Endothelial cell of umbilical vein (primary cell): ENCODE results near the gene TRIM40. TPM values are rescaled to one million over a fixed set of nuclear protein-coding genes. Genes with fewer than 3 reads are reported as not detected.

Source experiments
- BruUV-seq: library from RNA; stranded (reverse); fragments of 400-500 nt; replicated peaks from 2 replicates; lab custom pipeline; 2021; lab: Mats Ljungman, UMichigan
- CTCF ChIA-PET: fragments of 300-600, 350-600 bp; sonication (Branson Sonifier 250); formaldehyde crosslinking; loops from one replicate; lab custom pipeline; 2021; ENCODE audit warnings: antibody characterized with exemption, inconsistent platforms; lab: Charles Lee
- POLR2A ChIA-PET: fragments of 300-600, 350-600 bp; sonication (Branson Sonifier 250); formaldehyde crosslinking; loops from one replicate; lab custom pipeline; 2021; ENCODE audit warnings: antibody characterized with exemption, inconsistent platforms; lab: Charles Lee
- DNase-seq: peaks from one replicate; pipeline ENCODE4 v3.0.0-alpha.2; 2011; ENCODE audit warnings: low read depth, low spot score
- FAIRE-seq: peaks from 2 replicates; lab custom pipeline; 2011; peaks lifted over from hg19 to GRCh38; lab: Jason Lieb, UNC
- H2AFZ ChIP-seq: 2 replicates; pipeline ENCODE4 v1.6.0; 2012; ENCODE audit warnings: low read depth, low read length, control low read depth, inconsistent platforms
- H3K27ac ChIP-seq: 2 replicates; pipeline ENCODE4 v1.5.1; 2011; ENCODE audit warnings: low read depth, mild to moderate bottlenecking, control low read depth, low read length, moderate library complexity; ENCODE audit not compliant: insufficient read depth
- H3K27me3 ChIP-seq, 2 experiments: 2 replicates each; pipeline versions ENCODE4 v1.6.0 to v1.6.1; 2011; ENCODE audit warnings: low read length in 2 of 2, mixed read lengths in 1 of 2; ENCODE audit not compliant: control insufficient read depth in 2 of 2, insufficient read depth in 2 of 2
- H3K36me3 ChIP-seq, 2 experiments: 2 replicates in 1 of 2; 3 replicates in 1 of 2; pipeline ENCODE4 v1.5.1; 2011; ENCODE audit warnings: low read length in 2 of 2, mild to moderate bottlenecking in 1 of 2, moderate library complexity in 1 of 2; ENCODE audit not compliant: control insufficient read depth in 2 of 2, insufficient read depth in 2 of 2; ENCODE audit errors: extremely low read depth in 1 of 2
- H3K4me1 ChIP-seq: 3 replicates; pipeline ENCODE4 v1.5.1; 2011; ENCODE audit warnings: mild to moderate bottlenecking, low read length; ENCODE audit not compliant: control insufficient read depth, insufficient read depth; ENCODE audit errors: extremely low read depth
- H3K4me2 ChIP-seq: 2 replicates; pipeline ENCODE4 v1.6.1; 2011; ENCODE audit warnings: low read length, control low read depth, mixed read lengths; ENCODE audit not compliant: insufficient read depth
- H3K4me3 ChIP-seq, 3 experiments: fragments of 200-600 bp in 1 of 3; sonication (generic), shearing (Covaris generic) in 1 of 3; replicated peaks in 1 of 3; 2 replicates each; pipeline ENCODE4 v1.5.1; 2011 to 2016; ENCODE audit warnings: control low read depth in 3 of 3, low read length in 3 of 3, mild to moderate bottlenecking in 2 of 3, inconsistent platforms in 1 of 3, low read depth in 1 of 3, moderate library complexity in 1 of 3; ENCODE audit not compliant: insufficient read depth in 1 of 3
- H3K79me2 ChIP-seq: 2 replicates; pipeline ENCODE4 v1.6.0; 2012; ENCODE audit warnings: low read length, inconsistent platforms; ENCODE audit not compliant: control insufficient read depth, insufficient read depth
- H3K9ac ChIP-seq: replicated peaks from 2 replicates; pipeline ENCODE3; 2011; ENCODE audit warnings: low read length, control low read depth; ENCODE audit not compliant: insufficient read depth; ENCODE audit errors: extremely low read depth
- H3K9me1 ChIP-seq: replicated peaks from 3 replicates; pipeline ENCODE4 v1.6.0; 2011; ENCODE audit warnings: mild to moderate bottlenecking, low read length; ENCODE audit not compliant: control insufficient read depth, insufficient read depth; ENCODE audit errors: extremely low read depth
- H3K9me3 ChIP-seq: replicated peaks from 2 replicates; pipeline ENCODE4 v1.5.1; 2012; ENCODE audit warnings: low read length, inconsistent platforms; ENCODE audit not compliant: control insufficient read depth, insufficient read depth
- H4K20me1 ChIP-seq: replicated peaks from 2 replicates; pipeline ENCODE3; 2011; ENCODE audit warnings: mild to moderate bottlenecking, low read length; ENCODE audit not compliant: control insufficient read depth, insufficient read depth; ENCODE audit errors: extremely low read depth
- CTCF ChIP-seq, 2 donors: IDR thresholded peaks; 1 replicate in 1 of 2; 2 replicates in 1 of 2; pipeline ENCODE4 v1.5.1; 2011; ENCODE audit warnings: low read length in 2 of 2, mild to moderate bottlenecking in 2 of 2, moderate library complexity in 2 of 2, control low read depth in 1 of 2, inconsistent platforms in 1 of 2, low read depth in 1 of 2; ENCODE audit not compliant: insufficient read depth in 1 of 2; ENCODE audit errors: extremely low read depth in 1 of 2
- EZH2 ChIP-seq: IDR thresholded peaks from 2 replicates; pipeline ENCODE4 v1.6.1; 2012; ENCODE audit warnings: borderline replicate concordance, low read depth, mild to moderate bottlenecking, moderate library complexity, low read length, inconsistent platforms; ENCODE audit not compliant: severe bottlenecking
- FOS ChIP-seq: IDR thresholded peaks from 2 replicates; pipeline ENCODE4 v1.6.1; 2011; ENCODE audit warnings: mild to moderate bottlenecking, low read length, moderate library complexity, borderline replicate concordance; ENCODE audit not compliant: insufficient read depth
- GATA2 ChIP-seq: IDR thresholded peaks from 2 replicates; pipeline ENCODE4 v1.7.0; 2011; ENCODE audit warnings: low read depth, mild to moderate bottlenecking, moderate library complexity, mixed read lengths, low read length; ENCODE audit not compliant: insufficient read length, insufficient read depth
- JUN ChIP-seq: IDR thresholded peaks from 2 replicates; pipeline ENCODE4 v1.6.1; 2011; ENCODE audit warnings: borderline replicate concordance, low read depth; ENCODE audit not compliant: insufficient read length, insufficient read depth
- MAX ChIP-seq: IDR thresholded peaks from 2 replicates; pipeline ENCODE4 v1.6.1; 2011; ENCODE audit not compliant: insufficient read depth, insufficient read length
- MYC ChIP-seq: IDR thresholded peaks from one replicate; pipeline ENCODE4 v1.6.1; 2011; ENCODE audit warnings: mild to moderate bottlenecking, low read depth, low read length
- POLR2A ChIP-seq: IDR thresholded peaks from 2 replicates; pipeline ENCODE4 v1.6.1; 2012; ENCODE audit warnings: low read depth, mild to moderate bottlenecking, control low read depth, low read length
- POLR2AphosphoS5 ChIP-seq: IDR thresholded peaks from 2 replicates; pipeline ENCODE4 v1.6.1; 2012; ENCODE audit warnings: low read depth, mild to moderate bottlenecking, control low read depth, low read length, moderate library complexity; ENCODE audit not compliant: insufficient read depth
- dilution Hi-C: fragments of 300-500 bp; cut with MboI; formaldehyde crosslinking; loops from one replicate; pipeline ENCODE4 v1.15.0; 2019; ENCODE audit warnings: low sequenced_read_pairs; ENCODE audit not compliant: extremely low pct_ligation_motif_present
- intact Hi-C: fragments of 100-400 bp; cut with micrococcal nuclease; formaldehyde crosslinking; loops from one replicate; pipeline ENCODE4 v1.10.0; 2022
- polyA plus RNA-seq, 4 experiments: library from polyadenylated mRNA; depleted of rRNA in 3 of 4; stranded (reverse) in 3 of 4; unstranded in 1 of 4; fragments of >200 nt; gene quantifications; 2 replicates each; pipeline versions ENCODE4 v1.2.1 to v1.2.3, GENCODE V29; 2011 to 2012; ENCODE audit warnings: missing spikeins in 1 of 4
- total RNA-seq: library from RNA; stranded (reverse); gene quantifications from 2 replicates; pipeline ENCODE4 v1.2.3, GENCODE V29; 2021

The TRIM40 gene
- total and polyA plus RNA-seq, 2 donors (not counting 3 experiments of a cell fraction or from before 2014, with no cell fraction given): not detected

- no peak for DNase-seq
- Histone ChIP-seq H3K36me3 (no peaks in the 10 kb centered on the region), H3K27ac (no peak overlapping the region), H3K4me3 (no peak overlapping the region), H3K9ac (no peak overlapping the region), H3K79me2 (no peaks in the 10 kb centered on the region), H2AFZ (no peak overlapping the region), H4K20me1 (no peaks in the 10 kb centered on the region), H3K4me2 (no peak overlapping the region), H3K4me1 (peaks cover 8% of the 10 kb centered on the region), H3K27me3 (peaks cover 0 to 5% of the 10 kb centered on the region in 2 experiments), H3K9me3 (no peaks in the 10 kb centered on the region), H3K9me1 (no peaks in the 10 kb centered on the region)
- dilution Hi-C loops: no loop called here
- FAIRE-seq: no peak
- BruUV-seq: no TSS peak
- ChIA-PET CTCF (interaction anchor here (1.0 to 1.1 kb wide), 2 partner anchors 17 to 28 kb away, joined by 3 to 4 read pairs; no protein-coding TSS in a partner anchor), POLR2A (no interaction called here)
- intact Hi-C loops: no loop called here
- TF ChIP-seq CTCF (IDR thresholded peaks at IDR 0.05; ENCODE audit: extremely low read depth in 1 of 2, insufficient read depth in 1 of 2, low read depth in 1 of 2, low read length in 2 of 2) (no peak), EZH2 (no peak), POLR2A (no peak), POLR2AphosphoS5 (no peak), GATA2 (no peak), FOS (no peak), JUN (no peak), MYC (no peak), MAX (no peak)
Observed at GRCh38 chr6:30158475-30159040, 22.6 kb downstream of the TRIM40 start.
